WTC11 (cell line): Measurements from ENCODE around the gene UHMK1. TPM values are rescaled to one million over a fixed set of nuclear protein-coding genes. Genes with fewer than 3 reads are reported as not detected.

Experiments
- ATAC-seq: fragments of 200-7000 bp; cut with Tn5 transposase; 2 replicates; pipeline ENCODE4 v1.10.0; 2021; ENCODE audit warnings: mild to moderate bottlenecking, moderate library complexity
- CTCF ChIA-PET: fragments of 300-600 bp; sonication (Branson Sonifier 250); formaldehyde crosslinking; loops from one replicate; lab custom pipeline; 2021; ENCODE audit warnings: antibody characterized with exemption; lab: Charles Lee
- POLR2A ChIA-PET: fragments of 350-600 bp; sonication (Branson Sonifier 250); formaldehyde crosslinking; loops from one replicate; lab custom pipeline; 2021; ENCODE audit warnings: antibody characterized with exemption; lab: Charles Lee
- DNase-seq: peaks from one replicate; pipeline ENCODE4 v3.0.0; 2021; ENCODE audit warnings: low spot score
- H3K27ac Mint-ChIP-seq: 2 replicates; pipeline ENCODE4 v1.8.0; 2021; ENCODE audit warnings: mixed read lengths
- H3K27me3 Mint-ChIP-seq: 2 replicates; pipeline ENCODE4 v1.8.0; 2021; ENCODE audit warnings: low read depth, mild to moderate bottlenecking, moderate library complexity, mixed read lengths
- H3K36me3 Mint-ChIP-seq: 2 replicates; pipeline ENCODE4 v1.8.0; 2021; ENCODE audit warnings: mixed read lengths
- H3K4me1 Mint-ChIP-seq: 2 replicates; pipeline ENCODE4 v1.8.0; 2022; ENCODE audit warnings: mixed read lengths
- H3K4me3 Mint-ChIP-seq: 2 replicates; pipeline ENCODE4 v1.8.0; 2021; ENCODE audit warnings: mild to moderate bottlenecking, moderate library complexity, mixed read lengths
- H3K9me3 Mint-ChIP-seq: 2 replicates; pipeline ENCODE4 v1.8.0; 2021; ENCODE audit warnings: mixed read lengths
- ATF1 ChIP-seq: sonication (generic); formaldehyde crosslinking; IDR thresholded peaks from 2 replicates; pipeline ENCODE4 v1.8.1; 2023; ENCODE audit warnings: mild to moderate bottlenecking, moderate library complexity, missing genetic modification reagents
- ATF6 ChIP-seq: sonication (generic); formaldehyde crosslinking; IDR thresholded peaks from 2 replicates; pipeline ENCODE4 v1.8.1; 2023; ENCODE audit warnings: mild to moderate bottlenecking, missing genetic modification reagents
- CDX4 ChIP-seq: fragments of 250-450 bp; sonication (Bioruptor Pico); IDR thresholded peaks from 2 replicates; pipeline ENCODE4 v1.9.0; 2021; ENCODE audit warnings: moderate library complexity, mild to moderate bottlenecking, inconsistent platforms, borderline replicate concordance
- E2F1 ChIP-seq: sonication (generic); formaldehyde crosslinking; IDR thresholded peaks from 2 replicates; pipeline ENCODE4 v1.8.0; 2022; ENCODE audit warnings: mild to moderate bottlenecking, missing genetic modification reagents
- ESRRA ChIP-seq: sonication (generic); formaldehyde crosslinking; IDR thresholded peaks from 2 replicates; pipeline ENCODE4 v1.8.1; 2022; ENCODE audit warnings: mild to moderate bottlenecking, missing genetic modification reagents, borderline replicate concordance
- FOXJ3 ChIP-seq: sonication (generic); formaldehyde crosslinking; IDR thresholded peaks from 2 replicates; pipeline ENCODE4 v1.9.0; 2021; ENCODE audit warnings: missing genetic modification reagents, mild to moderate bottlenecking, borderline replicate concordance
- GRHL2 ChIP-seq: fragments of 250-450 bp; sonication (Bioruptor Pico); IDR thresholded peaks from 2 replicates; pipeline ENCODE4 v1.8.0; 2022; ENCODE audit warnings: mild to moderate bottlenecking, moderate library complexity; ENCODE audit not compliant: insufficient replicate concordance, severe bottlenecking
- GTF2I ChIP-seq: fragments of 250-450 bp; sonication (Bioruptor Pico); conservative IDR thresholded peaks from 2 replicates; pipeline ENCODE4 v1.4.0; 2021; ENCODE audit warnings: mild to moderate bottlenecking
- HMGA2 ChIP-seq: fragments of 250-450 bp; sonication (Bioruptor Pico); IDR thresholded peaks from 2 replicates; pipeline ENCODE4 v1.4.0; 2021; ENCODE audit warnings: mild to moderate bottlenecking, moderate library complexity
- JAZF1 ChIP-seq: fragments of 250-450 bp; sonication (Bioruptor Pico); IDR thresholded peaks from 2 replicates; pipeline ENCODE4 v1.9.0; 2021; ENCODE audit warnings: moderate library complexity, mild to moderate bottlenecking, inconsistent platforms
- MXD4 ChIP-seq: fragments of 250-450 bp; sonication (Bioruptor Pico); IDR thresholded peaks from 2 replicates; pipeline ENCODE4 v1.8.0; 2021; ENCODE audit warnings: mild to moderate bottlenecking, moderate library complexity, borderline replicate concordance
- MYBL2 ChIP-seq: sonication (generic); formaldehyde crosslinking; IDR thresholded peaks from 2 replicates; pipeline ENCODE4 v1.8.1; 2023; ENCODE audit warnings: mild to moderate bottlenecking, moderate library complexity, missing genetic modification reagents
- NR2C2 ChIP-seq: sonication (generic); formaldehyde crosslinking; IDR thresholded peaks from 2 replicates; pipeline ENCODE4 v1.8.0; 2022; ENCODE audit warnings: mild to moderate bottlenecking, missing genetic modification reagents
- PRRX2 ChIP-seq: fragments of 250-450 bp; sonication (Bioruptor Pico); IDR thresholded peaks from 2 replicates; pipeline ENCODE4 v1.8.0; 2021; ENCODE audit warnings: mild to moderate bottlenecking
- RORB ChIP-seq: fragments of 250-450 bp; sonication (Bioruptor Pico); IDR thresholded peaks from 2 replicates; pipeline ENCODE4 v1.9.0; 2021; ENCODE audit warnings: mild to moderate bottlenecking
- SMAD3 ChIP-seq: sonication (generic); formaldehyde crosslinking; IDR thresholded peaks from 2 replicates; pipeline ENCODE4 v1.8.0; 2022; ENCODE audit warnings: missing genetic modification reagents, mild to moderate bottlenecking, borderline replicate concordance
- TEAD1 ChIP-seq: sonication (generic); formaldehyde crosslinking; IDR thresholded peaks from 2 replicates; pipeline ENCODE4 v1.8.0; 2022; ENCODE audit warnings: mild to moderate bottlenecking, missing genetic modification reagents
- ZBTB21 ChIP-seq: sonication (generic); formaldehyde crosslinking; IDR thresholded peaks from 2 replicates; pipeline ENCODE4 v1.8.1; 2023; ENCODE audit warnings: mild to moderate bottlenecking, missing genetic modification reagents, borderline replicate concordance
- ZNF138 ChIP-seq: sonication (generic); formaldehyde crosslinking; conservative IDR thresholded peaks from 2 replicates; pipeline ENCODE4 v1.8.1; 2022; ENCODE audit warnings: mild to moderate bottlenecking, moderate library complexity, missing genetic modification reagents
- ZNF232 ChIP-seq: sonication (generic); formaldehyde crosslinking; IDR thresholded peaks from 2 replicates; pipeline ENCODE4 v1.8.0; 2022; ENCODE audit warnings: mild to moderate bottlenecking, missing genetic modification reagents
- ZNF263 ChIP-seq: sonication (generic); formaldehyde crosslinking; IDR thresholded peaks from 2 replicates; pipeline ENCODE4 v1.8.1; 2022; ENCODE audit warnings: low read depth, mild to moderate bottlenecking, moderate library complexity, missing genetic modification reagents
- ZNF425 ChIP-seq: fragments of 250-450 bp; sonication (Bioruptor Pico); conservative IDR thresholded peaks from 2 replicates; pipeline ENCODE4 v1.9.0; 2021; ENCODE audit warnings: mild to moderate bottlenecking
- ZSCAN18 ChIP-seq: fragments of 250-450 bp; sonication (Bioruptor Pico); IDR thresholded peaks from 2 replicates; pipeline ENCODE4 v2.1.2; 2022; ENCODE audit warnings: mild to moderate bottlenecking, moderate library complexity
- total RNA-seq: library from RNA; stranded (reverse); gene quantifications from 3 replicates; pipeline ENCODE4 v1.2.3, GENCODE V29; 2021

UHMK1 gene
- total RNA-seq, 1 experiment from 2014 or later = 20.0 TPM

- no peak for TF ChIP-seq ZNF425
- no peak for TF ChIP-seq ZSCAN18 (CRISPR knock-in tag)
- no peak for TF ChIP-seq ZNF263 (CRISPR knock-in tag)
- TF ChIP-seq E2F1 = no peak
- no peak for TF ChIP-seq GTF2I
- TF ChIP-seq FOXJ3 = no peak
These were observed 55.1 kb downstream of the UHMK1 start (continued) for GRCh38 chr1:162552684-162553252.

- H3K27me3 Mint-ChIP-seq = no peaks in the 10 kb centered on the region
- ChIA-PET POLR2A (no interaction called here), CTCF (no interaction called here)
- TF ChIP-seq TEAD1 (CRISPR knock-in tag) (no peak), ZNF232 (CRISPR knock-in tag) (no peak), PRRX2 (CRISPR knock-in tag) (no peak), GRHL2 (CRISPR knock-in tag) (no peak), ESRRA (CRISPR knock-in tag) (no peak), ZNF425 (no peak), MYBL2 (CRISPR knock-in tag) (no peak), JAZF1 (no peak), ZSCAN18 (CRISPR knock-in tag) (no peak), GTF2I (no peak), SMAD3 (no peak), RORB (CRISPR knock-in tag) (no peak), CDX4 (CRISPR knock-in tag) (no peak), MXD4 (CRISPR knock-in tag) (no peak), HMGA2 (no peak), ATF6 (CRISPR knock-in tag) (no peak), ZNF138 (CRISPR knock-in tag) (no peak), ATF1 (no peak), NR2C2 (CRISPR knock-in tag) (no peak), ZBTB21 (no peak)
- DNase-seq = no peak
- no peak overlapping the region for H3K27ac Mint-ChIP-seq
- peaks cover 8% of the 10 kb centered on the region for H3K4me1 Mint-ChIP-seq
- H3K4me3 Mint-ChIP-seq = no peak overlapping the region
- no peak for ATAC-seq
- no peaks in the 10 kb centered on the region for H3K36me3 Mint-ChIP-seq
- no peaks in the 10 kb centered on the region for H3K9me3 Mint-ChIP-seq
These were observed 56.6 kb downstream of the UHMK1 start for GRCh38 chr1:162554258-162554657.
